AG04450 (cell line): ENCODE data around the gene PPP1R9B. TPM values are rescaled to one million over a fixed set of nuclear protein-coding genes. Genes with fewer than 3 reads are reported as not detected.

Experiments used
- CTCF ChIA-PET: fragments of 300-600, 350-600 bp; formaldehyde crosslinking; extraction: SDS; loops from one replicate; lab custom pipeline; 2022; ENCODE audit warnings: antibody characterized with exemption, inconsistent platforms; lab: Charles Lee
- POLR2A ChIA-PET: fragments of 350-600 bp; formaldehyde crosslinking; extraction: SDS; loops from one replicate; lab custom pipeline; 2021; ENCODE audit warnings: antibody characterized with exemption, inconsistent platforms; lab: Yijun Ruan, JAX
- DNase-seq: peaks from one replicate; pipeline ENCODE4 v3.0.0-alpha.2; 2011; ENCODE audit warnings: low read depth, low spot score
- H3K27ac ChIP-seq: one replicate; pipeline ENCODE4 v1.5.1; 2012; ENCODE audit warnings: low read depth, low read length, control low read depth
- H3K27me3 ChIP-seq: one replicate; pipeline ENCODE4 v1.6.0; 2012; ENCODE audit warnings: low read length; ENCODE audit not compliant: control insufficient read depth, insufficient read depth
- H3K4me3 ChIP-seq: 2 replicates; pipeline ENCODE4 v1.5.1; 2011; ENCODE audit warnings: mild to moderate bottlenecking, low read depth, low read length, control low read depth
- H3K9me3 ChIP-seq: 2 replicates; pipeline ENCODE4 v1.5.1; 2012; ENCODE audit warnings: low read length; ENCODE audit not compliant: control insufficient read depth, insufficient read depth
- polyA plus RNA-seq: library from polyadenylated mRNA; depleted of rRNA; stranded (reverse); fragments of >200 nt; gene quantifications from 2 replicates; pipeline ENCODE4 v1.2.3, GENCODE V29; 2011
- TF ChIP-seq, protein P1 (sequence below): IDR thresholded peaks from 2 replicates; pipeline ENCODE4 v1.5.1; 2011; ENCODE audit warnings: low read depth, low read length, control low read depth, inconsistent platforms

The PPP1R9B gene
- polyA plus RNA-seq, 1 experiment = 18.2 TPM

DNA sequence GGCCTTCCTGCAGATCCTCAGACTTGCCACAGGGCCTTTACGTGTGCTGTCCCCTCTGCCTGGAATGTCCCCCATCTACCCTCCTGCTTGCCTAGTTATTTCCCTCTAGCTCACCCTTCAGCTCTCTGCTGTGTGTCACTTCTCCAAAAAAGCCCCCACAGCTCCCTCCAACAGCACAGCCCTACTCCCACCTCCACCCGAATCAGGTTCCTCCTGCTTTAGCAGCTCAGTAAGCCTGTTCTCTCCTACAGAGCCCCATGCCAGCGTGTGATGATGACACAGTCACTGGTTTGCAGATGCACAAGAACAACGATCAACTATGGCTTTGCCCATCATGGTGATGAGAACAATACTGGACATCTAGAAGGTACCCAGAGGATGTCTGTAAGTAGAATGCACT, 13.4 kb downstream of the PPP1R9B start:
- CTCF ChIA-PET = interaction anchor here (1.0 to 1.4 kb wide), 2 partner anchors 25 to 43 kb away, joined by 3 to 4 read pairs; partner anchors contain the start of gene PDK2
- POLR2A ChIA-PET = no interaction called here

DNA sequence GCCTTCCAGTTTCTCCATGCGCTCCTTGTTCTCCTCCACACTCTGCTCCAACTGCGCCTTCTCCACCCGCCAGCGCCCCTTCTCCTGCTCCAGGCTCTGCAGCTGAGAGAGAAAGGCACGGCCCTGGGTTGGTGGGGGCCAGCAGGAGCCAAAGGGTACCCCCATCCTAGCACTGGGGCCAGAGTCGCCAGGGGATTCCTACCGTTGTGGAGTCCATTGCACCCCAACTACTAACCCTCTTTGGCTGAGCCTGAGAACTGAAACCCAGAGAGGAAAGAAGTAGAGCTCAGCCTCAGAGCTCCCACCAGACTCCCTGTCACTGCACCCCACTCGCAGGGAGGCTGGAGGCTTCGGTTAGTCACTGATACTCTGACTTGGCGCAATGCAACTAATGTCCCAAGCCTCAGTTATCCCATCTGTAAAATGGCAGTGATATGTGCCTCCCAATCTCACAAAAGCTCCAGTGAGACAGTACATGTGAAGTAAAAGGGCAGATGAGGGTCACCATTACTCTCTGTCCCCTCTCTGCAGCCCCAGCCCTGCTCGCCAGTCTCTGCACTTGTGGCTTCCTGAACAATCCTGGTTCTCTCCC, 14.3 kb downstream of the PPP1R9B start:
- Histone ChIP-seq H3K4me3 (no peak overlapping the region), H3K9me3 (peaks cover 6% of the 10 kb centered on the region), H3K27ac (no peak overlapping the region), H3K27me3 (no peaks in the 10 kb centered on the region)
- POLR2A ChIA-PET = interaction anchor here (1.0 kb wide), 1 partner anchor 16 kb away, joined by 3 read pairs; no protein-coding TSS in a partner anchor
- TF ChIP-seq, protein P1, sequence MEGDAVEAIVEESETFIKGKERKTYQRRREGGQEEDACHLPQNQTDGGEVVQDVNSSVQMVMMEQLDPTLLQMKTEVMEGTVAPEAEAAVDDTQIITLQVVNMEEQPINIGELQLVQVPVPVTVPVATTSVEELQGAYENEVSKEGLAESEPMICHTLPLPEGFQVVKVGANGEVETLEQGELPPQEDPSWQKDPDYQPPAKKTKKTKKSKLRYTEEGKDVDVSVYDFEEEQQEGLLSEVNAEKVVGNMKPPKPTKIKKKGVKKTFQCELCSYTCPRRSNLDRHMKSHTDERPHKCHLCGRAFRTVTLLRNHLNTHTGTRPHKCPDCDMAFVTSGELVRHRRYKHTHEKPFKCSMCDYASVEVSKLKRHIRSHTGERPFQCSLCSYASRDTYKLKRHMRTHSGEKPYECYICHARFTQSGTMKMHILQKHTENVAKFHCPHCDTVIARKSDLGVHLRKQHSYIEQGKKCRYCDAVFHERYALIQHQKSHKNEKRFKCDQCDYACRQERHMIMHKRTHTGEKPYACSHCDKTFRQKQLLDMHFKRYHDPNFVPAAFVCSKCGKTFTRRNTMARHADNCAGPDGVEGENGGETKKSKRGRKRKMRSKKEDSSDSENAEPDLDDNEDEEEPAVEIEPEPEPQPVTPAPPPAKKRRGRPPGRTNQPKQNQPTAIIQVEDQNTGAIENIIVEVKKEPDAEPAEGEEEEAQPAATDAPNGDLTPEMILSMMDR = no peak
- CTCF ChIA-PET = interaction anchor here (1.0 to 1.4 kb wide), 2 partner anchors 26 to 42 kb away, joined by 3 to 4 read pairs; partner anchors contain the start of gene PDK2
- no peak for DNase-seq

More for the DNA sequence above, 13.4 kb downstream of the PPP1R9B start:
- TF ChIP-seq, protein P1 = no peak
- no peak for DNase-seq
- Histone ChIP-seq H3K9me3 (peaks cover 6% of the 10 kb centered on the region), H3K27me3 (no peaks in the 10 kb centered on the region), H3K4me3 (no peak overlapping the region), H3K27ac (no peak overlapping the region)

DNA sequence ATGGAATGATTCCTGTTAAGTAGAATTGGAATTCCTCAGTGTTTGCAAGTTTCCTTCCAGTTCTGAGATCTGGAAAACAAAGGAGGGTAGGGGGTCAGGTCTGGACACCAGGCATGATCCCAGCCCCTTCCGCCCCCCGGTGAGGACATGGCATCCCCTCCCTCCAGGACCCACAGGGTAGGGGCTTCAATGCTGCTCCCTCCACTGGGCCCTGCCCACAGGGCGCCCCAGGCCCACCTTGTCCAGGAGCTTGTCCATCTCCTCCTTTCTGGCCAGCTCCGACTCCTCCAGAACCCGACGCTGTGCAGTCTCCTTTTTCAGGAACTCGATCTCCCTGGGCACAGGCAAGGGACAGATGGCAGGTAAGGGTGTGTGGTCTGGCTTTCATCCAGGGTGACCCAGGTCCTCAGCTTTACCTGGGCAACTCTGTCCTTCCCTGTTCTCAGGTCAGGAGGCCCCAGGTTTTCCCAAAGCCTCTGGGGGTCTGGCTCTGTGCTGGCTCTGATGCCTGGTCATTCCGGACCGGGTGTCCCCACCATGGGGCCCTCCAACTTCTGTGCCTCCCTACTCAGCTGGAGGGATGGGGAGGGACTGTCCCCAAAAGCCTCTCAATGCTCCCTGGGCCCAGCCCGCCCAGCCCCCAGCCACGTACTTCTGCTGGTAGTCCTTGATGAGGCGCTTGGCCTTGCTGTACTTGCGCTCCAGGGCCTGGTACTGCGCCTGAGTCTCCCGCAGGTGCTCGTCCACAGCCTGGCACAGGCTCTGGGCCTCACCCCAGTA, 15.0 kb downstream of the PPP1R9B start:
- Histone ChIP-seq H3K27ac (no peak overlapping the region), H3K9me3 (peaks cover 6% of the 10 kb centered on the region), H3K4me3 (no peak overlapping the region), H3K27me3 (no peaks in the 10 kb centered on the region)
- CTCF ChIA-PET = no interaction called here
- TF ChIP-seq, protein P1 = no peak
- POLR2A ChIA-PET = interaction anchor here (1.0 kb wide), 1 partner anchor 17 kb away, joined by 3 read pairs; no protein-coding TSS in a partner anchor
- DNase-seq = no peak

DNA sequence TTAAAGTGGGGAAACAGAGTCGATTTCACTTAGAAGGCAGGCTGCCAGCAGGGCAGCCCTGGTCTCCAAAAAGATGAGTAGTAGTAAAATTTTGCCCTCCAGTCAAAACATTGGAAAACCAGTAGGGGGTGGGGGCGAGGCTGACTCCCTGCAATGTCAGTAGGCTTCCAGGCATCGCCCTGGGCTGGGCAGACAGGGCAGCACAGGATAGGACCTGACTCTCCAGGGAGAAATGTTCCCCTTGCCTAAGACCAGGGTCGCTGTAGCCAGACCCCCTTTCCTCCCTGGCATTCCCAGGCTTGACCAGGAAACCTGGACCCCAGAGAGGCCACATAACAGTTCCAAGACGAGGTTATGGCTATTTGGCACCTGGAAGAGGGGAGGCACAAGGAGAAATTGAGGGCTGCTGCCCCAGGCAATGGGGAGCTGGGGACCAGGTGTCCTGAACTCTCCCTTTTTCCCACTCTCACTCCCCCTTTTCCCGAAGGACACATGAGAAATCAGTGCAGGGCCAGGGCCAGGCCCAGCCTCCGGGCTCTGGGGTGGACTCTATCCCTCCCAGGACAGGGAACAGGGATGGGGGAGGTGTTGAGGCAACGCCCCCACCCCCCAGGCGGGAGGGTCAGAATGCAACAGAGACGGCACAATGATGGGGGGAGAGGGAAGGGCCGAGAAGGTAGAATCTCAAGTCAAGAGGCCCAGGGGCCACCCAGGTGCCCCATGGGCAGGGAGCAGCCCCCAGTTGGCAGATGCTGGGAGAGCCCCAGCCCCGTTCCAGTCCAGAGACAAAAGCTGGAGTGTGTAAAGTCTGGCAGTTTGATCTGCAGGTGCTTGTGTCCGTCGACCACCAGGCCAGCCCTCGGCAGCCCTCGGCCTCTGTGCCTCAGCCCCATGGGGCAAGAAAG, 16.0 kb downstream of the PPP1R9B start:
- H3K4me3 ChIP-seq = no peak overlapping the region
- no peak for DNase-seq
- ChIA-PET POLR2A (interaction anchor here (0.6 kb wide), 1 partner anchor 24 kb away, joined by 8 read pairs; no protein-coding TSS in a partner anchor), CTCF (interaction anchor here (0.5 to 1.0 kb wide), 2 partner anchors 27 to 40 kb away, joined by 4 to 5 read pairs; no protein-coding TSS in a partner anchor)
- H3K27ac ChIP-seq = no peak overlapping the region
- no peaks in the 10 kb centered on the region; the same call in 1 of the 2 replicates for H3K9me3 ChIP-seq
- no peaks in the 10 kb centered on the region for H3K27me3 ChIP-seq
- TF ChIP-seq, protein P1 = no peak; the same call in 1 of the 2 replicates
